Hepatocyte (in vitro differentiated cells): ENCODE measurements around the gene TTC33.

ENCODE experiments used
- CTCF ChIP-seq: fragments of 200-600 bp; sonication (generic); IDR thresholded peaks from 2 replicates; pipeline ENCODE4 v1.5.1; 2016; ENCODE audit warnings: antibody characterized with exemption, mild to moderate bottlenecking; ENCODE audit not compliant: poor library complexity
- EZH2 ChIP-seq: fragments of 200-600 bp; sonication (generic); IDR thresholded peaks from 2 replicates; pipeline ENCODE4 v1.6.1; 2016; ENCODE audit warnings: antibody characterized with exemption, mild to moderate bottlenecking, borderline replicate concordance
- EZH2phosphoT487 ChIP-seq: fragments of 200-600 bp; sonication (generic); IDR thresholded peaks from one replicate; pipeline ENCODE4 v1.6.1; 2018; ENCODE audit warnings: antibody characterized with exemption, mild to moderate bottlenecking, low read depth, moderate library complexity; ENCODE audit not compliant: unreplicated experiment, severe bottlenecking

GRCh38 chr5:40600383-40600782 lies 155.4 kb downstream of the TTC33 start:
- no peak for TF ChIP-seq EZH2
- no peak for TF ChIP-seq CTCF
- no peak for TF ChIP-seq EZH2phosphoT487
